ENCODE data around the gene NTM.

NTM gene

GRCh38 chr11:132048040-132048439, 677.6 kb downstream of the NTM start:
- Histone ChIP-seq H3K9ac (ENCODE audit: low read length) (no peak overlapping the region), H3K79me2 (ENCODE audit: insufficient read depth, low read length) (no peaks in the 10 kb centered on the region), H3K4me1 (ENCODE audit: insufficient read depth, low read length, severe bottlenecking) (no peaks in the 10 kb centered on the region), H3K4me3 (ENCODE audit: low read depth, low read length, poor library complexity, severe bottlenecking) (no peak overlapping the region), H2AFZ (ENCODE audit: low read length) (no peak overlapping the region), H3K9me2 (ENCODE audit: low read depth, low read length) (no peaks in the 10 kb centered on the region), H3K4me2 (ENCODE audit: low read length) (no peak overlapping the region), H3K27me3 (ENCODE audit: insufficient read depth, low read length) (no peaks in the 10 kb centered on the region), H3K36me3 (ENCODE audit: insufficient read depth, low read length) (no peaks in the 10 kb centered on the region), H4K20me1 (ENCODE audit: insufficient read depth, low read length) (no peaks in the 10 kb centered on the region), H3K9me3 (ENCODE audit: low read length) (no peaks in the 10 kb centered on the region), H3F3A (ENCODE audit: insufficient read depth, low read length) (no peaks in the 10 kb centered on the region), H3K27ac (ENCODE audit: low read depth, low read length, poor library complexity, severe bottlenecking) (no peak overlapping the region)
- TF ChIP-seq CTCF (IDR thresholded peaks at IDR 0.05; ENCODE audit: low read length) (no peak), EZH2 (IDR thresholded peaks at IDR 0.05; ENCODE audit: borderline replicate concordance, low read length) (no peak)

- Histone ChIP-seq H3K4me3 (ENCODE audit: low read depth, low read length, poor library complexity, severe bottlenecking) (no peak overlapping the region), H3K9me3 (ENCODE audit: low read length) (no peaks in the 10 kb centered on the region), H2AFZ (ENCODE audit: low read length) (no peak overlapping the region), H3F3A (ENCODE audit: insufficient read depth, low read length) (no peaks in the 10 kb centered on the region), H4K20me1 (ENCODE audit: insufficient read depth, low read length) (no peaks in the 10 kb centered on the region), H3K36me3 (ENCODE audit: insufficient read depth, low read length) (no peaks in the 10 kb centered on the region), H3K4me1 (ENCODE audit: insufficient read depth, low read length, severe bottlenecking) (no peaks in the 10 kb centered on the region), H3K9me2 (ENCODE audit: low read depth, low read length) (no peaks in the 10 kb centered on the region), H3K27ac (ENCODE audit: low read depth, low read length, poor library complexity, severe bottlenecking) (no peak overlapping the region), H3K27me3 (ENCODE audit: insufficient read depth, low read length) (no peaks in the 10 kb centered on the region), H3K79me2 (ENCODE audit: insufficient read depth, low read length) (no peaks in the 10 kb centered on the region), H3K9ac (ENCODE audit: low read length) (no peak overlapping the region), H3K4me2 (ENCODE audit: low read length) (no peak overlapping the region)
- no peak for TF ChIP-seq EZH2 (IDR thresholded peaks at IDR 0.05; ENCODE audit: borderline replicate concordance, low read length)
- TF ChIP-seq CTCF (IDR thresholded peaks at IDR 0.05; ENCODE audit: low read length), result no peak
Measured at GRCh38 chr11:132049205-132049604, 678.8 kb downstream of the NTM start.

- Histone ChIP-seq H3K9me2 (ENCODE audit: low read depth, low read length) (no peaks in the 10 kb centered on the region), H3K27me3 (ENCODE audit: insufficient read depth, low read length) (no peaks in the 10 kb centered on the region), H3K4me1 (ENCODE audit: insufficient read depth, low read length, severe bottlenecking) (no peaks in the 10 kb centered on the region)
Measured at GRCh38 chr11:132050049-132050448, 679.6 kb downstream of the NTM start.

More at GRCh38 chr11:132050049-132050448, 679.6 kb downstream of the NTM start:
- H3K36me3 ChIP-seq (ENCODE audit: insufficient read depth, low read length), result no peaks in the 10 kb centered on the region
- H3K4me2 ChIP-seq (ENCODE audit: low read length), result no peak overlapping the region
- no peak overlapping the region for H3K9ac ChIP-seq (ENCODE audit: low read length)
- H3F3A ChIP-seq (ENCODE audit: insufficient read depth, low read length), result no peaks in the 10 kb centered on the region
- H3K9me3 ChIP-seq (ENCODE audit: low read length), result no peaks in the 10 kb centered on the region
- no peak overlapping the region for H2AFZ ChIP-seq (ENCODE audit: low read length)
- no peaks in the 10 kb centered on the region for H4K20me1 ChIP-seq (ENCODE audit: insufficient read depth, low read length)
- no peaks in the 10 kb centered on the region for H3K79me2 ChIP-seq (ENCODE audit: insufficient read depth, low read length)
- H3K27ac ChIP-seq (ENCODE audit: low read depth, low read length, poor library complexity, severe bottlenecking), result no peak overlapping the region
- TF ChIP-seq CTCF (IDR thresholded peaks at IDR 0.05; ENCODE audit: low read length) (no peak), EZH2 (IDR thresholded peaks at IDR 0.05; ENCODE audit: borderline replicate concordance, low read length) (no peak)
- H3K4me3 ChIP-seq (ENCODE audit: low read depth, low read length, poor library complexity, severe bottlenecking), result no peak overlapping the region

Data from OCI-LY1 (cell line).